HepG2 (cell line): ENCODE results near the gene CDC6. TPM values are rescaled to one million over a fixed set of nuclear protein-coding genes. Genes with fewer than 3 reads are reported as not detected.

Experiments used
- AGO2 ChIP-seq: fragments of 200-400 bp; formaldehyde crosslinking; optimal IDR thresholded peaks from 2 replicates; pipeline ENCODE3; 2017; ENCODE audit warnings: mild to moderate bottlenecking, low read depth, low read length, moderate library complexity
- ARHGAP35 ChIP-seq: sonication (generic); formaldehyde crosslinking; IDR thresholded peaks from 2 replicates; pipeline ENCODE4 v1.9.0; 2022; ENCODE audit warnings: mild to moderate bottlenecking, inconsistent platforms, moderate library complexity, missing genetic modification reagents, borderline replicate concordance
- DMAP1 ChIP-seq: IDR thresholded peaks from 2 replicates; pipeline ENCODE4 v1.6.1; 2016
- FOSL1 ChIP-seq: sonication (generic); formaldehyde crosslinking; IDR thresholded peaks from 2 replicates; pipeline ENCODE4 v1.9.0; 2021; ENCODE audit warnings: missing genetic modification reagents, borderline replicate concordance
- HIC2 ChIP-seq: sonication (generic); formaldehyde crosslinking; IDR thresholded peaks from 2 replicates; pipeline ENCODE4 v1.9.0; 2022; ENCODE audit warnings: low read depth, missing genetic modification reagents
- HNRNPL ChIP-seq: fragments of 200-400 bp; formaldehyde crosslinking; IDR thresholded peaks from 2 replicates; pipeline ENCODE4 v1.6.1; 2017; ENCODE audit warnings: mild to moderate bottlenecking, low read depth, low read length
- HOXA3 ChIP-seq: sonication (generic); formaldehyde crosslinking; IDR thresholded peaks from 2 replicates; pipeline ENCODE4 v1.5.0; 2020; ENCODE audit warnings: missing genetic modification reagents
- MBNL3 ChIP-seq: fragments of 250-450 bp; sonication (Bioruptor Pico); conservative IDR thresholded peaks from 2 replicates; pipeline ENCODE4 v1.8.0; 2022; ENCODE audit warnings: mild to moderate bottlenecking, inconsistent platforms
- MED1 ChIP-seq: sonication (generic); formaldehyde crosslinking; IDR thresholded peaks from 2 replicates; pipeline ENCODE4 v1.4.0; 2020; ENCODE audit warnings: missing genetic modification reagents
- MTERF4 ChIP-seq: sonication (generic); formaldehyde crosslinking; IDR thresholded peaks from 2 replicates; pipeline ENCODE4 v1.8.0; 2023; ENCODE audit warnings: mild to moderate bottlenecking, missing genetic modification reagents
- MXD4 ChIP-seq: IDR thresholded peaks from 2 replicates; pipeline ENCODE4 v1.6.1; 2016; ENCODE audit warnings: mild to moderate bottlenecking, missing biosample characterization, missing genetic modification reagents
- NFATC3 ChIP-seq: sonication (generic); formaldehyde crosslinking; IDR thresholded peaks from 2 replicates; pipeline ENCODE4 v1.5.1; 2020; ENCODE audit warnings: mild to moderate bottlenecking, missing genetic modification reagents
- NFRKB ChIP-seq: fragments of 450-650 bp; IDR thresholded peaks from 2 replicates; pipeline ENCODE4 v1.6.1; 2017
- NPAS2 ChIP-seq: sonication (generic); formaldehyde crosslinking; IDR thresholded peaks from 2 replicates; pipeline ENCODE4 v1.8.0; 2022; ENCODE audit warnings: mild to moderate bottlenecking, missing genetic modification reagents, borderline replicate concordance
- RARG ChIP-seq: sonication (generic); formaldehyde crosslinking; IDR thresholded peaks from 2 replicates; pipeline ENCODE4 v1.4.0; 2020; ENCODE audit warnings: low read depth, mild to moderate bottlenecking, missing genetic modification reagents
- SMARCE1 ChIP-seq: fragments of 450-650 bp; IDR thresholded peaks from 2 replicates; pipeline ENCODE4 v1.6.1; 2017; ENCODE audit warnings: borderline replicate concordance
- TCF7L2 ChIP-seq: IDR thresholded peaks from 2 replicates; pipeline ENCODE4 v1.6.1; 2011; ENCODE audit warnings: mild to moderate bottlenecking, low read depth, low read length, moderate library complexity
- TOE1 ChIP-seq: sonication (generic); formaldehyde crosslinking; IDR thresholded peaks from 2 replicates; pipeline ENCODE4 v1.4.0; 2020; ENCODE audit warnings: mild to moderate bottlenecking, missing genetic modification reagents
- ZMAT3 ChIP-seq: sonication (generic); formaldehyde crosslinking; conservative IDR thresholded peaks from 2 replicates; pipeline ENCODE4 v1.7.0; 2021; ENCODE audit warnings: missing genetic modification reagents
- ZMYM4 ChIP-seq: sonication (generic); formaldehyde crosslinking; IDR thresholded peaks from 2 replicates; pipeline ENCODE4 v1.8.1; 2023; ENCODE audit warnings: mild to moderate bottlenecking, missing genetic modification reagents
- ZNF260 ChIP-seq: sonication (generic); formaldehyde crosslinking; IDR thresholded peaks from 2 replicates; pipeline ENCODE4 v1.4.0; 2020; ENCODE audit warnings: missing genetic modification reagents, low read depth, mild to moderate bottlenecking, borderline replicate concordance
- ZNF331 ChIP-seq: sonication (generic); formaldehyde crosslinking; IDR thresholded peaks from 2 replicates; pipeline ENCODE4 v1.4.0; 2020; ENCODE audit warnings: missing genetic modification reagents
- ZNF773 ChIP-seq: sonication (generic); formaldehyde crosslinking; IDR thresholded peaks from 2 replicates; pipeline ENCODE4 v1.4.0; 2020; ENCODE audit warnings: missing genetic modification reagents, borderline replicate concordance
- ZNF782 ChIP-seq: sonication (generic); formaldehyde crosslinking; IDR thresholded peaks from 2 replicates; pipeline ENCODE4 v1.4.0; 2020; ENCODE audit warnings: missing genetic modification reagents, mild to moderate bottlenecking, borderline replicate concordance
- ZNF800 ChIP-seq: sonication (generic); formaldehyde crosslinking; IDR thresholded peaks from 2 replicates; pipeline ENCODE4 v1.4.0; 2020; ENCODE audit warnings: missing genetic modification reagents
- ZNF850 ChIP-seq: sonication (generic); formaldehyde crosslinking; conservative IDR thresholded peaks from 2 replicates; pipeline ENCODE4 v1.9.0; 2021; ENCODE audit warnings: mild to moderate bottlenecking, missing genetic modification reagents
- ZZZ3 ChIP-seq: sonication (generic); formaldehyde crosslinking; IDR thresholded peaks from 2 replicates; pipeline ENCODE4 v1.4.0; 2020; ENCODE audit warnings: missing genetic modification reagents, mild to moderate bottlenecking, borderline replicate concordance
- polyA plus RNA-seq, 8 experiments: library from polyadenylated mRNA; depleted of rRNA in 3 of 8; stranded (reverse) in 7 of 8; unstranded in 1 of 8; fragments of >200 nt; fragmentation: Illumina TruSeq in 4 of 8; extraction: Trizol in 4 of 8; gene quantifications; 2 replicates each; pipeline versions ENCODE4 v1.2.1 to v1.2.3, GENCODE V29; 2011 to 2016; ENCODE audit warnings: low read depth in 4 of 8, missing spikeins in 1 of 8, mixed read lengths in 1 of 8; ENCODE audit not compliant: insufficient read depth in 1 of 8
- total RNA-seq, 5 experiments: library from RNA; depleted of rRNA; stranded (reverse); fragments of >200 nt; fragmentation: Illumina TruSeq; extraction: Trizol; gene quantifications; 2 replicates each; pipeline ENCODE4 v1.2.3, GENCODE V29; 2016; ENCODE audit warnings: low read depth in 1 of 5

Gene CDC6
- total and polyA plus RNA-seq, 2 of the 13 experiments (the other 11 are each of a cell fraction or from before 2014, with no cell fraction given): 17.4 to 114 TPM

GRCh38 chr17:40314584-40314956 lies 26.9 kb downstream of the CDC6 start (continued):
- no peak for TF ChIP-seq ZNF800 (CRISPR knock-in tag)
- no peak for TF ChIP-seq MTERF4 (CRISPR knock-in tag)
- TF ChIP-seq TOE1: no peak
- peak; percentile 96 for TF ChIP-seq HIC2 (CRISPR knock-in tag)
- TF ChIP-seq TCF7L2: no peak
- TF ChIP-seq RARG (CRISPR knock-in tag): no peak
- no peak for TF ChIP-seq ZNF773
- TF ChIP-seq ZZZ3 (CRISPR knock-in tag): no peak
- no peak for TF ChIP-seq ZMYM4 (CRISPR knock-in tag)
- TF ChIP-seq SMARCE1: no peak
- peak; percentile 97 for TF ChIP-seq HNRNPL
- TF ChIP-seq HOXA3: no peak
- TF ChIP-seq ZNF260 (CRISPR knock-in tag): no peak
- TF ChIP-seq ZNF850 (CRISPR knock-in tag): no peak
- no peak for TF ChIP-seq ARHGAP35
- no peak for TF ChIP-seq ZNF331 (CRISPR knock-in tag)
- TF ChIP-seq ZMAT3 (CRISPR knock-in tag): no peak
- no peak for TF ChIP-seq DMAP1 (CRISPR knock-in tag)
- no peak for TF ChIP-seq NPAS2 (CRISPR knock-in tag)
- no peak for TF ChIP-seq NFRKB
- TF ChIP-seq FOSL1 (CRISPR knock-in tag): peak; percentile 54
- TF ChIP-seq MED1: no peak
- TF ChIP-seq MXD4 (CRISPR knock-in tag): no peak
- TF ChIP-seq ZNF782 (CRISPR knock-in tag): no peak
- no peak for TF ChIP-seq AGO2
- no peak for TF ChIP-seq MBNL3 (CRISPR knock-in tag)
- TF ChIP-seq NFATC3 (CRISPR knock-in tag): no peak
